ENCODE results near the gene GINS1. TPM values are rescaled to one million over a fixed set of nuclear protein-coding genes. Genes with fewer than 3 reads are reported as not detected.

The GINS1 gene
- total and polyA plus RNA-seq, 7 experiments from 2014 or later, result 0.44 to 24.9 (median 0.88) TPM

DNA sequence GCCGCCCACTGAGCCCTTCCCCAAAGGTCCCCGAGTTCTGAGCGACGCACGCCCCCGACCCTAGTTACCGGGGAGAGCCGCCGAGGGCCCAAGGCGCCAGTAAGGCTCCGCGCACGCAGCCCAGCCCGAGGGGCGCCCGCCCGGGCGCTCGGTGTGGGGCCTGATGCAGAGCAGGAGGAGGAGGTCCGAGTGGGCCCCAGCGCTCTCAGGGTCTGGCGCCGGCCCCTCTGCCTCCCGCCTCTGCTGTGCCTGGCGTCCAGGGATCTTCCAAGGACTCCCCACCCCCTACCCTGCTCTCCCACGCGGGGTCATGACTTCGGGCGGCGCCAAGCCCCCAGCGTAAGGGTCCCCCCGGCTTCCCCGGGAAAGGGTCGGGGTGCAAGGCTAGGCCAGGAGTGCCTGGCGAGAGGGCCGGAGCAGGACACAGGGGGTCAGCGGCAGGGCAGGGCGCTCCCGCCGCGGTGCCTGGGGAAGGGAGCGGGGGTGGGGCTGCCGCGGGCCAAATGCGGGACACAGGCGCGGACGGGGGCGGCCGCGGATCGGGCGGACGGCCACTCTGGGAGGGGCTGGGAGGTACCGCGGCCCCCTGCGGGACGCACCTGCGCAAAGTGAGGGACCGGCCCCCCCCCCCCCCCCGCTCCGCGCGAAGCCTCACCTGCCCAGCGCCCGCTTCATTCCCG is 17.5 kb upstream of the GINS1 start:
- no peak for ATAC-seq
- H3K4me3 ChIP-seq (ENCODE audit: low read length), result peak overlapping the region; percentile 62
- DNase-seq, result peak in 8 of 9 donors; percentile 5 to 62 (median 18)
- H3K27me3 Mint-ChIP-seq, result peaks cover 0 to 1% (median 0%) of the 10 kb centered on the region in 5 donors
- H3K4me3 Mint-ChIP-seq, result peak overlapping the region; percentile 83 to 94 (median 88)
- intact Hi-C loops (cut with micrococcal nuclease), result loop anchor here (1.0 to 10.0 kb wide), 16 partner anchors 9 to 1965 kb away; partner anchors contain the start of genes ACSS1 (in 2 of the 2), APMAP (in 2 of the 2), GINS1 (in 2 of the 2) and PYGB (in 2 of the 2)
- no peaks in the 10 kb centered on the region for H3K9me3 Mint-ChIP-seq
- H3K36me3 ChIP-seq (ENCODE audit: control insufficient read depth in 2 of 3, insufficient read depth in 3 of 3, low read length in 3 of 3), result peaks cover 0 to 3% (median 0%) of the 10 kb centered on the region in 3 experiments
- ChIA-PET POLR2A (no interaction called here), CTCF (no interaction called here)
- peaks cover 0 to 8% (median 4%) of the 10 kb centered on the region in 5 donors for H3K36me3 Mint-ChIP-seq
- no peaks in the 10 kb centered on the region for H3K27me3 ChIP-seq (ENCODE audit: control insufficient read depth in 2 of 2, insufficient read depth in 2 of 2, low read length in 2 of 2)
- H3K4me1 ChIP-seq (ENCODE audit: control insufficient read depth in 2 of 2, insufficient read depth in 2 of 2, low read length in 2 of 2), result no peaks in the 10 kb centered on the region
- H3K4me1 Mint-ChIP-seq, result peaks cover 6 to 22% (median 18%) of the 10 kb centered on the region in 7 donors
- peak overlapping the region; percentile 74 for H3K27ac ChIP-seq (ENCODE audit: low read depth, low read length)
- H3K9me3 ChIP-seq (ENCODE audit: control insufficient read depth in 2 of 3, low read length in 3 of 3), result no peaks in the 10 kb centered on the region
- peak overlapping the region in 8 of 9 donors; percentile 1 to 83 (median 52) for H3K27ac Mint-ChIP-seq

DNA sequence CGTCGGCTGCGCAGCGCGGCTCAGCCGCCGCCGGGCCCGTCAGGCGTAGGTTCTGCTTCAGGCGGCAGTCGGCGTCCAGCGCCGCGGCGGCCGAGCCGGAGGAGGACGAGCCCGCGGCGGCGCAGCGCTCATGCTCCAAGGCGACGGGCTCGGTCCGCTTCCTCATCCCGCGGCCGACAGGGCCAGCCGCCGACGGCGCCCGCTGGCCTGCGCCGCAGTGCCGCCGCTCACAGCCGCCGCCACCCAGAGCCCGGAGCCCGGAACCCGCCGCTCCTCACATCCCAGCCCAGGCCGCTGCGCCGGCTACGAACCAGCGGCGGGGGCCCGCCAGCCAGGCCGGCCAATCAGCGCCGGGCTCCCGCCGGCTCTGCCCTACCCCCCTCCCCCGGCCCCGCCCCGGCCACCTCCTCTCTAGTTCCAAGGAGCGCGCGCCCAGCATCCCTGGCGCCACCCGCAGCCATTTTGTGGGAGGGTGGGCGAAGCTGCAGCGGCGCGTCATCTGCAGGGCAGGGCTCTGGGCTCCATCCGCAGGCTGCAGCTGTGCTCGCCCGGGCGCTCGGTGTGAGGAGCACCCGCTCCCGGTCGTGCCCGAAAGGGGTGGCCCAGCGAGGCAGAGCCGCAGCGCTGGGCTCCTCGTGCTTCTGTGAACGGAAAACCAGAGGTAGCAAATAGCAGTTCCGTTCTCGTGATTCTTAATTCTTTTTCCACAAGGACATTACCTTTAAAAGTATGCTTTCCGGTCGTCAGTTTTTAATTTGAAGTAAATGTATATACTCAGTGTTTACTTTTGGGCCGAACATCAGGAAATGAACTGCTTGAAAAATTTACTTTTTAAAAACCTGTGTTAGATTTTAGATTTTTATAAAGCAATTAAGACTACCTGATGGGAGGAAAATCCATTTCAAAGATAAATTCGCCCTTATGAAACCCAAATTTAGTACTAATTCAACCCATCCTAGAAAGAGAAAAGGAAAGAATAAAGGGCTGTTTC is 16.6 kb upstream of the GINS1 start, which contains the start of gene ABHD12:
Gene ABHD12, minus strand, starts transcription at position 298 of the 991 bp plus-strand sequence. Its CDS starts 132 bp downstream, at position 166.
- Mint-ChIP-seq H3K36me3 (peaks cover 0 to 8% (median 4%) of the 10 kb centered on the region in 5 donors), H3K4me3 (peak within 1 kb of the TSS; percentile 83 to 94 (median 88)), H3K27ac (peak within 1 kb of the TSS; percentile 46 to 96 (median 82)), H3K27me3 (peaks cover 0 to 6% (median 0%) of the 10 kb centered on the region in 5 donors), H3K9me3 (no peaks in the 10 kb centered on the region), H3K4me1 (peaks cover 5 to 22% (median 18%) of the 10 kb centered on the region in 7 donors)
- no peaks in the 10 kb centered on the region for H3K9me3 ChIP-seq (ENCODE audit: control insufficient read depth in 2 of 3, low read length in 3 of 3)
- peak within 1 kb of the TSS; percentile 74 for H3K27ac ChIP-seq (ENCODE audit: low read depth, low read length)
- peaks cover 0 to 3% (median 0%) of the 10 kb centered on the region in 3 experiments for H3K36me3 ChIP-seq (ENCODE audit: control insufficient read depth in 2 of 3, insufficient read depth in 3 of 3, low read length in 3 of 3)
- ATAC-seq (peak; percentile 96), DNase-seq (peak; percentile 80 to 93 (median 89))
- POLR2A ChIA-PET, result interaction anchor here (0.9 kb wide), 1 partner anchor 143 kb away, joined by 3 read pairs; the partner anchor contains the start of gene PYGB
- H3K27me3 ChIP-seq (ENCODE audit: control insufficient read depth in 2 of 2, insufficient read depth in 2 of 2, low read length in 2 of 2), result no peaks in the 10 kb centered on the region
- intact Hi-C loops (cut with micrococcal nuclease), result loop anchor here (1.0 to 10.0 kb wide), 17 partner anchors 8 to 1966 kb away; partner anchors contain the start of genes ACSS1 (in 2 of the 2), APMAP (in 2 of the 2), GINS1 (in 2 of the 2) and PYGB (in 2 of the 2)
- CTCF ChIA-PET, result interaction anchor here (0.9 kb wide), 1 partner anchor 326 kb away, joined by 3 read pairs; no protein-coding TSS in a partner anchor
- H3K4me3 ChIP-seq (ENCODE audit: low read length), result peak within 1 kb of the TSS; percentile 62
- H3K4me1 ChIP-seq (ENCODE audit: control insufficient read depth in 2 of 2, insufficient read depth in 2 of 2, low read length in 2 of 2), result no peaks in the 10 kb centered on the region

- Mint-ChIP-seq H3K4me1 (peaks cover 2 to 16% (median 4%) of the 10 kb centered on the region in 7 donors), H3K27ac (peak overlapping the region in 1 of 9 donors; percentile 1), H3K9me3 (no peaks in the 10 kb centered on the region), H3K27me3 (peaks cover 0 to 9% (median 0%) of the 10 kb centered on the region in 5 donors), H3K4me3 (no peak overlapping the region), H3K36me3 (peaks cover 0 to under 1% (median 0%) of the 10 kb centered on the region in 5 donors)
- peaks cover 0 to 3% (median 0%) of the 10 kb centered on the region in 3 experiments for H3K36me3 ChIP-seq (ENCODE audit: control insufficient read depth in 2 of 3, insufficient read depth in 3 of 3, low read length in 3 of 3)
- CTCF ChIA-PET, result no interaction called here
- DNase-seq (peak in 1 of 9 donors; percentile 9), ATAC-seq (no peak)
- no peak overlapping the region for H3K27ac ChIP-seq (ENCODE audit: low read depth, low read length)
- POLR2A ChIA-PET, result no interaction called here
- H3K4me3 ChIP-seq (ENCODE audit: low read length), result no peak overlapping the region
- H3K27me3 ChIP-seq (ENCODE audit: control insufficient read depth in 2 of 2, insufficient read depth in 2 of 2, low read length in 2 of 2), result no peaks in the 10 kb centered on the region
- H3K9me3 ChIP-seq (ENCODE audit: control insufficient read depth in 2 of 3, low read length in 3 of 3), result no peaks in the 10 kb centered on the region
- intact Hi-C loops (cut with micrococcal nuclease), result loop anchor here (5.0 to 10.0 kb wide), 3 partner anchors 228 to 1969 kb away; partner anchors contain the start of genes NANP (in 1 of the 2) and NAPB (in 1 of the 2)
- no peaks in the 10 kb centered on the region for H3K4me1 ChIP-seq (ENCODE audit: control insufficient read depth in 2 of 2, insufficient read depth in 2 of 2, low read length in 2 of 2)
These were observed 13.2 kb upstream of the GINS1 start for GRCh38 chr20:25394276-25394675.

DNA sequence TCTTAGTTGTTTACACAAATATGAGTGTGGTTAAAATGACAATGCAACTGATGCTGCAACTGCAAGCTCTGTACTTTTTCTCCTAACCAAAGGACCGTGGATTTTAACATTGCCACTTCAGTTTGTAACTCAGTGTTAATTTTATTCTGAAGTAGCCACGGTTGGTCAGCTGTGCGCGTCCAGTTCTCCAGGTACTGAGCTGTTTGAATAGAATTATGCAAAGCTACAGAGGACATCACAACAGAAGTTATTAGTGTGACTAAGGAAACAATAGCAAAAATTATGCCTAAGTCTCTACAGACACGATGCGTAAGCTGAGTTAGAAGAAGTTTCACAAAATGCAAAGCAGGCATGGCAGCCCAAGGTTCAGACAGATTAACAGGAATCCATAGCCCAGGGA is 12.5 kb upstream of the GINS1 start:
- Mint-ChIP-seq H3K36me3 (no peaks in the 10 kb centered on the region), H3K4me1 (peaks cover 0 to 12% (median 0%) of the 10 kb centered on the region in 7 donors), H3K4me3 (no peak overlapping the region), H3K9me3 (no peaks in the 10 kb centered on the region), H3K27me3 (peaks cover 0 to 14% (median 0%) of the 10 kb centered on the region in 5 donors), H3K27ac (no peak overlapping the region)
- CTCF ChIA-PET, result interaction anchor here (0.8 kb wide), 1 partner anchor 13 kb away, joined by 3 read pairs; the partner anchor contains the start of gene GINS1
- Histone ChIP-seq H3K36me3 (ENCODE audit: control insufficient read depth in 2 of 3, insufficient read depth in 3 of 3, low read length in 3 of 3) (peaks cover 0 to 2% (median 0%) of the 10 kb centered on the region in 3 experiments), H3K27ac (ENCODE audit: low read depth, low read length) (no peak overlapping the region), H3K4me1 (ENCODE audit: control insufficient read depth in 2 of 2, insufficient read depth in 2 of 2, low read length in 2 of 2) (no peaks in the 10 kb centered on the region), H3K4me3 (ENCODE audit: low read length) (no peak overlapping the region), H3K27me3 (ENCODE audit: control insufficient read depth in 2 of 2, insufficient read depth in 2 of 2, low read length in 2 of 2) (no peaks in the 10 kb centered on the region), H3K9me3 (ENCODE audit: control insufficient read depth in 2 of 3, low read length in 3 of 3) (no peaks in the 10 kb centered on the region)
- POLR2A ChIA-PET, result no interaction called here
- DNase-seq (no peak), ATAC-seq (no peak)
- intact Hi-C loops (cut with micrococcal nuclease), result loop anchor here (5.0 to 10.0 kb wide), 3 partner anchors 227 to 1970 kb away; partner anchors contain the start of genes NANP (in 1 of the 2) and NAPB (in 1 of the 2)

- Histone ChIP-seq H3K36me3 (ENCODE audit: control insufficient read depth in 2 of 3, insufficient read depth in 3 of 3, low read length in 3 of 3) (no peaks in the 10 kb centered on the region), H3K4me1 (ENCODE audit: control insufficient read depth in 2 of 2, insufficient read depth in 2 of 2, low read length in 2 of 2) (no peaks in the 10 kb centered on the region), H3K9me3 (ENCODE audit: control insufficient read depth in 2 of 3, low read length in 3 of 3) (no peaks in the 10 kb centered on the region), H3K4me3 (ENCODE audit: low read length) (no peak overlapping the region), H3K27ac (ENCODE audit: low read depth, low read length) (no peak overlapping the region), H3K27me3 (ENCODE audit: control insufficient read depth in 2 of 2, insufficient read depth in 2 of 2, low read length in 2 of 2) (no peaks in the 10 kb centered on the region)
- no peak overlapping the region for H3K27ac Mint-ChIP-seq
- H3K36me3 Mint-ChIP-seq, result no peaks in the 10 kb centered on the region
- no peak for DNase-seq
- H3K4me3 Mint-ChIP-seq, result no peak overlapping the region
- no peak for ATAC-seq
- ChIA-PET CTCF (interaction anchor here (1.1 to 3.9 kb wide), 2 partner anchors 102 to 203 kb away, joined by 3 to 19 read pairs; no protein-coding TSS in a partner anchor), POLR2A (interaction anchor here (0.6 kb wide), 1 partner anchor 184 kb away, joined by 3 read pairs; no protein-coding TSS in a partner anchor)
- peaks cover 0 to 6% (median 0%) of the 10 kb centered on the region in 7 donors for H3K4me1 Mint-ChIP-seq
- intact Hi-C loops (cut with micrococcal nuclease), result loop anchor here (10.0 kb wide), 2 partner anchors 1372 to 1972 kb away; partner anchors contain the start of gene NAPB (in 1 of the 2)
- H3K9me3 Mint-ChIP-seq, result peaks cover 0 to 9% (median 4%) of the 10 kb centered on the region in 11 donors
- H3K27me3 Mint-ChIP-seq, result peaks cover 0 to 19% (median 0%) of the 10 kb centered on the region in 5 donors
These were observed 10.4 kb upstream of the GINS1 start for GRCh38 chr20:25397096-25397495.

Data from naive thymus-derived CD4-positive, alpha-beta T cell (primary cell).